IPS DF 19.7 (cell line): Measurements from ENCODE around the gene BNIP1.
A peak's percentile ranks its signal among the peaks of the same experiment; 100 is the strongest.
"Not testable (repeated sequence)": the region's sequence is repeated elsewhere in the genome, so short reads cannot be mapped to it uniquely, and the experiment has no call there.

Experiments used
- DNase-seq: peaks from one replicate; pipeline ENCODE4 v3.0.0-alpha.2; 2013; ENCODE audit warnings: low read depth, low spot score

The BNIP1 gene, protein sequence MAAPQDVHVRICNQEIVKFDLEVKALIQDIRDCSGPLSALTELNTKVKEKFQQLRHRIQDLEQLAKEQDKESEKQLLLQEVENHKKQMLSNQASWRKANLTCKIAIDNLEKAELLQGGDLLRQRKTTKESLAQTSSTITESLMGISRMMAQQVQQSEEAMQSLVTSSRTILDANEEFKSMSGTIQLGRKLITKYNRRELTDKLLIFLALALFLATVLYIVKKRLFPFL

DNA sequence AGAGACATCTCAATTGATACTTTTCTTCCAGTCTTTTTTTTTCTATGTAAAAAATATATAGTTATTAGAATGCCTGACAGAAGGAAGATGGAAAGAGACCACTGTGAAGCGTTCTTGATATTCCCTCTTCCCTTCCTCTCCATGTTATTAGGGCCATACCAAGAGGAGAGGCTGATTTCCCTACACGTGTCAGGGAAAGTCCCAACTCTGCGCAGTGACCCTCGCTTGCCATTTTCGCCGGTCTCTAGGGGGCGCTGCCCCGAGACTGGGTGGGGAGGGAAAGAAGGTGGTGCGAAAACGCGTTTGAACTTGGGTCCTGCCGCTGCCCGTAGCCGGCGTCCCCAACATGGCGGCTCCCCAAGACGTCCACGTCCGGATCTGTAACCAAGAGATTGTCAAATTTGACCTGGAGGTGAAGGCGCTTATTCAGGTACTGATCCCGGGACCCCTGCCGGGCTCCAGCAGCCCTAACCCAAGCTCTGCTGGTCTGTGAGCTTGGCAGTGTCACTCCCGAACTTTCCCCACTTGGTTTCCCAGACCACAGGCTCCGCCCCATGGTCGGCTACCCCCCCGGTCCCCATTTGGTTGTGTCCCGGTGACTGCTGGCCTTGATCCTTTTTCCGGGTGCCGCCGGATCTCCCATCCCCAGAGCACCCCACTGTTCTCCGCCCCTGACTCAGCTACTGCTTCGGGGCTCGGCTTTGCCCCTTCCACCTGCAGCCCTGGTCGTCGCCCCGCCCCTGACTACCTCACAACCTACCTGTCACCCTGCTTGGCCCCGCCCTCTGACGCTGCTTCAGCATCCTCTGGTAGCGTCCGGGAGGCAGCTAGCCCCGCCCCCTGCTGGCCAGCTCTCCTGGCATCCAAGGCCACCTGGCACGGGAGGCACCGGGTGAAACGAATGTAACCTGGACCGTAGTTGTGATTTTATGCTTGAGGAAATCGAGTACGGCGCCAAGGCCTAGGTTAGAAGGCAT, at the start of gene BNIP1:
Gene BNIP1 (plus strand): TSS at position 332 of the 977 bp plus-strand sequence. CDS start 15 bp downstream, at position 347.
- DNase-seq = peak; percentile 80

DNA sequence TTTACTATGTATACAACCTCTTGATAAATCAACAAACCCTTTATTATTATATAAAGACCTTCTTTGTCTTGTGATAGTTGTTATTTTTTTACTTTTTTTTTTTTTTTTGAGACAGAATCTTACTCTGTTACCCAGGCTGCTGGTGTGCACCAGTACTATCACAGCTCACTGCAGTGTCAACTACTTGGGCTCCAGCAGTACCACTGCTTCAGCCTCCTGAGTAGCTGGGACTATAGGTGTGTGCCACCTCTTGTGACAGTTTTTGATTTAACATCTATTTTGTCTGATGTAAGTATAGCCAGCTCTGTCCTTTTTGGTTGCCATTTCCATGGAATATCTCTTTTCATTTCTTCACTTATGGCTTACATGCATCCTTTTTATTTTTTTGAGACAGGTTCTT, 45.5 kb upstream of the BNIP1 start:
- no peak for DNase-seq

DNA sequence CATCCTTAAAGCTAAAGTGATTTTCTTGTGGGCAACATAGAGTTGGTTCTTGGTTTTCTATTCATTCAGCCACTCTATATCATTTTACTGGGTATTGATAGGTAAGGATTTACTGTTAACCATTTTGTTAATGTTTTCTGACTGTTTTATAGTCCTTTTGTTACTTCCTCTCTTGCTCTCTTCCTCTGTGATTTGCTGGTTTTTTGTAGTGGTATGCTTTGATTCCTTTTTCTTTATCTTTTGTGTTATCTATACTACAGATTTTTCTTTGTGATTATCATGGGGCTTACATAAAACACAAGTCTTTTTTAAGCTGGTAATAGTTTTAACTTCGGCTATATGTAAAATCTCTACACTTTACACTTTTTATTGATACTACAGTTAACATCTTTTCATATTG, 44.9 kb upstream of the BNIP1 start:
- DNase-seq = no peak

DNA sequence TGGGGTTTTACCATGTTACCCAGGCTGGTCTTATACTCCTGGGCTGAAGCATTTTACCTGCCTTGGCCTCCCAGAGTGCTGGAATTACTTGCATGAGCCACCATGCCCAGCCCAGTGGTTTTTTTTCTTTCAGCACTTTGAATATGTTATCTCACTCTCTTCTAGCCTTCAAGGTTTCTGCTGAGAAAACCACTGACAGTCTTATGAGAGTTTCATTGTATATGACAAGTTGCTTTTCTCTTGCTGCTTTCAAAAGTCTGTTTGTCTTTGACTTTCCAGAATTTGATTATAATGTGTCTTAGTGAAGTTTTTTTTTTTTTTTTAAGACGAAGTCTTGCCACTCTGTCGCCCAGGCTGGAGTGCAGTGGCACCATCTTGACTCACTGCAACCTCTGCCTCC, 43.1 kb upstream of the BNIP1 start:
- no peak for DNase-seq

DNA sequence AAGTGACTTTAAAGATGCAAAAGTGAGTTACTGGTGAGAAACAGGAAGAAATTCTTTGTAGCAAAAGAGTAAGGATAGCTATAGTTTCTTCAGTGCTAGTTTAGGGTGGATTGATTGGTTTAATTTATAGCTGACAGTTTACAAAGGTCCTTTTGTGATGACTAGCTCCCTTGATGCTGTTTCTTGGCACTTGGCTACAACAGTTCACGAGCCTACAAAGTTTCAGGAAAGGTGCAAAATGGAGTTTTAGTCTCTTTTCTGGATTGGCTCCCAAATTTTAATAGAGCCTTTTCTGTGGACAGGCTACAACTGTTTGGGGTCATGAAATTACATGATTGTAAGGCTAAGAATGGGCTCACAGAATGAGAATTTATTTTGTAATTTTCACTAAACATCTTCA, 40.9 kb upstream of the BNIP1 start:
- DNase-seq = no peak

DNA sequence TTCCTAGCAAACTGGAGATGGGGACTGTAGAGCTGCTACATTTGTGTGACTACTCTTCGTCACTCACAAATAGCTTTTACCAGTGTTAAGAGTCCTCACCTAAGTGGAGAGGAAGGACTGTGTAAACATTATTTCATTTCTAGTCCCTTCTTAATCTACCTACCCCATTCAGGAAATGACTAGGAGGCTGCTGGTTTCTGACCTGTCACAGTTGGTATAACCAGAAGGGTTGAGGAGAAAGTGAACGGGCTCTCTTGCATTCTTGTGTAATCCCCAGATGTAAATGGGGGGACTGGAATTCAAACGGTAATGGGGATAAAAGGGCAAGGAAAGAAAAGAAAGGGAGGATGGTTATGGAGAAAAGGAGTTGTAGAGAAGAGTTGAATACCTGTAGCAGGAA, 35.4 kb upstream of the BNIP1 start:
- DNase-seq = no peak

DNA sequence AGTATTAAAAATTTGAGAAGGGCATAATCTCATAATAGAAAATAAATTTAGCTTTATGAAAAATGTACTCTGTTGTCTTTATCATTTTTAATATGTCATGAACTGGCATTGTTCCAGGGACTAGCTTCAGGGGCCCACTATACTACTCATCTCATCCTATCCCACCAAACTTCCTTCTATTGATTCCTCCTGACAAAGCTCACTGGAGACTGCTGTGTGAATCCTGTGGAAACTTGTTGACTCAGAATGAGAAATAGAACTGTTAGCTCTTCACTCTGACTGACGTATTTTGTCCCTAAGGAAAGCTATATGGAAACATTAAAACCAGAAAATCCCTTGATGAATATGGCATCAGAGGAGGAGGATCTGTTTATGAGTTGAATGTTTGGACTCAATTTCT, 29.8 kb upstream of the BNIP1 start:
- DNase-seq = no peak

DNA sequence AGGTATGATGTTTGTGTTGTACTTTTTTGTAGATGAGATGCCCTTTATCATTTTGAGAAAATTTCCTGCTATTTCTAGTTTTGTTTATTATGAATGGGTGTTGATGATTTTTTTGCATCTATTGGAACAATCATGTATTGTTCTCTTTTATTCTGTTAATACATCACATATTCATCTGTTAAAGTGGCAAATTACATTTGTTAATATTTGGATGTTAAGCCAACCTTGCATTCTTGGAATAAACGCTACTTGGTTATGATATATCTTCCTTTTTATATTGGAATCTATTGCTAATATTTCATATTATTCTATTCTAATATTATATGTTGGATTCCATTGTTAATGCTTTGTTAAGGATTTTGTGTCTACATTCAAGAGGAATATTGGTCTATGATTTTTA, 24.6 kb upstream of the BNIP1 start:
- no peak for DNase-seq

DNA sequence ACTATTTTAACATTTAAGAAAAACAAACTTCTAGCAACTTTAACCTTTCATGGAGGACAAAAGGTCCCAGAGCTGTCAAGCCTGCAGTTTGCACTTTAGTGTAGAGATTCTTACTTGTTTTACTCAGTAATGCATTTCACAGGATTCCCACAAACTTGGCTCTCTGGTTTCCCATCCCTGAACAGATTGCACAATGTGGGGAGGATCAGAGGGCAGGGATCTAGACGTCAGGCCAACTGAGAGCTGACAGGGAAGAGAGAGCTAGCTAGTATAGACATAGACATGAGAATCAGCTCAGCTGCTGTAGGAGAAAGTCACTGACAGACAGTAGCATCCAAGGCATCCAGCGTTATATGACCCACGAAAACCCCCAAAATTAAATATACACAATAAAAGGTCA, 20.9 kb upstream of the BNIP1 start:
- no peak for DNase-seq

DNA sequence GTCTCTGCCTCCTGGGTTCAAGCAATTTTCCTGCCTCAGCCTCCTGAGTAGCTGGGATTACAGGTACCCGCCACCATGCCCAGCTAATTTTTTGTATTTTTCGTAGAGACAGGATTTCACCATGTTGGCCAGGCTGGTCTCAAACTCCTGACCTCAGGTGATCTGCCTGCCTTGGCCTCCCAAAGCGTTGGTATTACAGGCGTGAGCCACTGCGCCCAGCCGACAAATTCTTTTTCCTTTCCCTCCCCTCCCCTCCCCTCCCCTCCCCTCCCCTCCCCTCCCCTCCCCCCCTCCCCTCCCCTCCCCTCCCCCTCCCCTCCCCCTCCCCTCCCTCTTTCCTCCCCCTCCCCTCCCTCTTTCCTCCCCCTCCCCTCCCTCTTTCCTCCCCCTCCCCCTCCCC, 12.2 kb upstream of the BNIP1 start:
- not testable (repeated sequence) for DNase-seq

DNA sequence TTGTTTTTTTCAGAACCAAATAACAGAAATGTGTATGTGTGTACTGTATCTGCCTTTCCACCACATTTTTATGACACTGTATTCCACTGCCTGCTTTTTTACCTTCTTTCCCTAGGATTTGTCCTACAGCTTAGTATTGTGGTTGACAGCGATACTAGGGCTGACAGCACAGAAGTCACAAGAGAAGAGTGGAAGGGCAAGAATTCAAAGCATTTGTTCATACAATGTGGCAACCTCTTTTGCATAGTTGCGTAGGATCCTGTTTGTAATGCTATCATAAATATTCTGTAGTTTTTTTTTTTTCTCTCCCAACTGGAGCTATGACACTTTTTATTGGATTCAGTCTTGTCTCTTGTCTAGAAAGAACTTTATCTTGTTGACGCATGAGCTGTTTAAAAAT, 5.6 kb upstream of the BNIP1 start:
- no peak for DNase-seq

DNA sequence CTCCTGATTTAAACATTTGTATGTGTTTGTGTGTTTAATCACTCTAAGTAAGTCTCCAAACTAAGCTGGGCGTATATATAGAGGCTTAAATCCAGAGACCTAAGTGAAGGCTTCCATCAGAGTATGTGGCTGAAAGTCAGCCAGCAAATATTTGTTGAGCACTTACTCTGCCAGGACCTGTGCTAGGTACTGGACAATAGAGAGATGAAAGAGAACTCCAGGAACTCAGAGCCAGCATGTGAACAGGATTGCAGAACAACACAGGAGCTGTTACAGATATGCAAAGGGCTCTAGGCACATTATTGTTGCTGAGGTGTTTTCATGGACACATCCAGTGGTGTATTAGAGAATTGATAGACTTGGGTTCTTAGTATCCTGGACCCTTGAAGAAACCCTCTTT, 4.7 kb upstream of the BNIP1 start:
- DNase-seq = no peak

DNA sequence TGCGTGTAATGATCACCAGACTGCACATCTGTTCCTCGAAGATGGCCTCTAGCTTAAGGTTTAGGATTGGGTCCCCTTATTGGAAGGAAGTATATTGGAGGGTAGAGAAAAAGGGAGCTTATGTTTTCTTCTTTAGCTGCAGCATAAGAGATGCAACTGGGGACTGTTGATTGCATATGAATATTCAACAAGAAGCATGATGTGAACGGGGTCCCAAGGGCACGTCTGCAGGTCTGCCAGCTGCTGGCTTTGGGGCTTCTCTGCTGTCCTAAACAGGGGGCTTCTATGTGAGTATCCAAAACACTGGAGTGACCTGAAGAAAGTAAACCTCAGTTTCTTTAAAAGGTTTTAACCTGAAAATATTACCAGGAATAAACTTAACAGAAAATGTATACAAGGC, 3.6 kb upstream of the BNIP1 start:
- no peak for DNase-seq

DNA sequence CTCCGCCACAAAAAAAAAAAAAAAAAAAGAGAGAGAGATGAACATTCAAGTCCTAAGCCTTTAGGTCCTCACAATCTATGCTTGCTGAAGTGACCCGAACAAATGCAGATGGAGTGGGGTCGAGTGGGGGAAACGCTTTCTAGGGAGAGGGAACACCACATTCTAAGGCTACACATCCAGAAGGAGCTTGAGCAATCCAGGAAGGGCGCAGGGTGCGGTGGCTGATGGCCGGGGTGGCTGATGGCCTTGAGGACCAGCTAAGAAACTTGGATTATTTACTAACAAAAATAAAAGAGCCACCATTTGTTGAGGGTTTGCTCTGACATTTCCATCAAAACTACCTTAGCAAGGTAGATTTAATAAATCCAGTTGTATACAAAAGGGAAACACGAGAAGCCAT, 764 bp upstream of the BNIP1 start:
- DNase-seq = no peak

DNA sequence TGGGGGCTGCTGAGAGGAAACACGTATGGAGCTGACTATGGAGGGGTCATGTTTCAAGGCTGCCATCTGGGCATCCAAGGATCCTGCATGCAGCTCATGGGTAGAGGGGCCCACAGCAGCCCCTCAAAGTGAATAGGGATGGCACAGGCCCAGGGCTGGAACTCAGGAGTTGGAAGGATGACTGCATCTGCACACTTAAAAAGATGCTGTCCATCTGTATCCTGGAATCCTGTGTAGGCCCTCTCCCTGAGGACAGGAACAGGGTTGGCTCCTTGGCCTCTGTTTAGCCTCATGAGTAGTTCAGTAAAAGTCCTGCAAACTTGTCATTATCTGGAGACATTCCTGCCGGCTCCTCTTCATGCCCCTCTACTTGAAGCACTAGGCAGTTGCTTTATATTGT, 4.0 kb downstream of the BNIP1 start:
- no peak for DNase-seq

DNA sequence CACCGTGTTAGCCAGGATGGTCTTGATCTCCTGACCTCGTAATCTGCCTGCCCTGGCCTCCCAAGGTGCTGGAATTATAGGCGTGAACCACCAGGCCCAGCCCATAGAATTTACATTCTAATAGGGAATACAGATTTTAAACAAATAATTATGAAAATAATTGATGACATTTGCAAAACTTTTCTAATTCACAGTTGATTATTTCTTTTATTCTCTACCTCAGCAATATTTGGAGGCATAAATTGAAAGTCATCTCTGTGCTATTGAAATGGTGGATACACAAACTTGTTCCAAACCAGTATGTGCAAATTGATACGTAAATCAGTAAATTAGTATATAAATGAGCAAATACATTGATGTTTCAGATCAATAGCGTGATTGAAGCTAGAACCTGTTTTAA, 8.2 kb downstream of the BNIP1 start:
- no peak for DNase-seq

DNA sequence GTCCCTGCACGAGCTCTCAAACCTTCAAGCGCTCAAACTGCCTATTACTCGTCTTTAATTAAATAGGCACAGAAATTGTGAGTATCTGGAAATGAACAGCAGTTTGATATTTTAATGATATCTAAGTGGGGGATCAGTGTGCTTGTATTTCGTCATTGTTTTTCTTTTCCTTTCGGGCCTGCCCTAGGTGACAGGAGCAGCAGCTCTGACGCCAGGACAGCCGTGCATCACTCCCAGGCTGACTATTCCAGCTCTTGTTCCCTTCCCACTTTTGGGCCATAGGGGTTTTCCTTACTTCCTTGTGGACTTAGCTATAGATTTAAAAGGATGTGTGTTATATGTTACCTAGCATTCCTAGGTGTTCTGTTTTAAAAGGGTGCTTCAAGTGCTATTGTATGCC, 9.5 kb downstream of the BNIP1 start:
- no peak for DNase-seq

DNA sequence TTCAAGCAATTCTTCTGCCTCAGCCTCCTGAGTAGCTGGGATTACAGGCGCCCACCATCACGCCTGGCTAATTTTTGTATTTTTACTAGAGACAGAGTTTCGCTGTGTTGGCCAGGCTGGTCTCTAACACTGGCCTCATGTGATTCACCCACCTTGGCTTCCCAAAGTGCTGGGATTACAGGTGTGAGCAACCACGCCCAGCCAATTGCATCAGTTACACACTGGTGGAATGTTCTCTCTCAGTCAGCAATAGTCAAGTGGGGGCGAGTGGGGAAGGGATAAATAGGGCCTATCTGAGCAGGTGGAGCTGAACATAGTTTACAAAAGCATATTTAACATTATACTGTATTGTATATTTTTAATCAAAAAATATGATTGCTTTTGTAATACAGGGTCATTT, 10.3 kb downstream of the BNIP1 start:
- not testable (repeated sequence) for DNase-seq

DNA sequence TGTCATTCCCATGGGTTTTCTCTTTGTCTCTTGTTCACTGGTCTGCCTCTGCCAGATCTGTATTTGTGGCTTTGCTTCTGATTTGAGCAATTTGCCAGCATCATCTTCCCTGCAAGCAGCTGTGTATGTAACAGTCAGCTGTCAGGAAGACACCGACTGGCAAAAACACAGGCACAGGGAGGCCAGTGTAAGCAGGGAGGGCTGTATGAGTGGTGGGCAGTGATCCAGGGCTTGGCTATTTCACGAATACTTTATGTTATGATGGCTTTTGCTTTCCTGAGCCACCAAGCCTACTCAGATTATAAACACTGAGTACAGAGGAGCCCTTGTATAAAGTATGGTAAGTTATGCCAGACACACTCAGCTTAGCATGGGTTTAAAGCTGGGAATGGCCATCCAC, 11.6 kb downstream of the BNIP1 start:
- DNase-seq = no peak

DNA sequence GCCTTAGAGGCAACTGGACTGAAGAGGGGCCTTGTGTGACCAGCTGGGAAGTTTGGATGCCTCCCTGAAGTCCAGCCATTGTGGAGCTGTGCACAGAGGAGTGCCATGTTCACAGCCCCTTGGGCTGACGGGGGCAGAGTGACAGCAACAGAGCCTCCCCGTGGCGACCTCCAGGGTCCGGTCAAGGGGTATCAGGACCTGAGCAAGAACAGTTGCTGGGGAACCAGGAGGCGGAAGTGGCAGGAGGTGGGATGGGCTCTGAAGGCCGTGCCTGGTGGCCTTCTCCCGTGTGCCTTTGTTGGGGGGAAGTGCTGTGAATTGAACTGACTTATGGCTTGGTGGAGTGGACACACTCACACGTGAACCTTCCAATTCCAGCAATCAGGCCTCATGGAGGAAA, 14.0 kb downstream of the BNIP1 start:
- no peak for DNase-seq

DNA sequence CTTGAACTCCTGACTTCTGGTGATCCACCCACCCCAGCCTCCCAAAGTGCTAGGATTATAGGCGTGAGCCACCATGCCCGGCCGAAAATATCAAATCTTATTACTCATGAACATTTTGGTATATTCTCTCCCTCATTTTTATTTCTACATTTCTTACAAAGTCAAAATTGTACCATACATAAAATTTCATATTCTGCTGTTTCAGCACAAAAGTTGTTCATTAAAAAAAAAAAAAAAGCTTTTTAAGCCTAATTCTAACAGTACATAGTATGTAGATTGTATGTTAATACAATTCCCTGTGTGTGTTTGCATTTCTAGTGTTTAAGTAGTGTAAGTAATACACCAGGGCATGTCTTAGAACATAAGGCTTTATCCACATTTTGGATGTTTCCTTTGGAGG, 14.9 kb downstream of the BNIP1 start:
- DNase-seq = no peak

DNA sequence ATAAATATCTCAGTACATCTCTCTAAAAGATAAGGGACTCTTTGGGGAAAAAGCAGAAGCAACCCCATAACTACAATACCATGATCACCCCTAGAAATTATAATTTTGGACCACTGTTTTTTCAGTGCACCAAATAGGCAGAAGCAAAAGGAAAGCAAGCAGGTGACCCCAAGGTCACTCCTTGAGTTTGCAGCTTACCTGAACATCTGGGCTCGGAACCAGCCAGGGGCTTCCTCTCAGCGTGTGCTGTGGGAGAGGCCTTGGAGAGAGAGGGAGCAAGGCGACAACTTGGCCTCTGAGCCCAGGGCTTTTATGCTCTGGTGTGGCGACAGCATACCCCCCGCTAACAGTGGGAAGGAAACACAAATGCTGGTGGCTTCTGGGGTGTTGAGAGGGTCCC, 16.8 kb downstream of the BNIP1 start:
- no peak for DNase-seq

DNA sequence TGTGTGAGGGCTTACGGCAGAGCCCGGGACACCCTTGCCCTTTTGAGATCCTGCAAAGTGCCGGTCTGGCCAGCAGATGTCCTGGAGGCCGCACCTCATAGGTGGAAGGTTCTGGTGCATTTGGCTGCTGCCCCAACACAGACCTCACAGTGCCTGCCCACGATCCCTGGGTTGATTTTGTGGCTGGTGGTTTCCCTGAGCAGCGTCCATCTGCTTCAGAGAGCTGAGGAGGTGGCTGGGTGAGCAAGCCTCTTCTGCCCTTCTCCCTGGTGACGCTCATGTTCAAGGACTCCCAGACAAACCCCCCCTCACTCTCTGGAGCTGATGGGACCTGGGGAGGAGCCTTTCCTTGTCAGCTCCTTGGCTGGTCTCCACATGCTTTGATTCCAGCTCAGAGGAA, 18.9 kb downstream of the BNIP1 start:
- DNase-seq = no peak
